GM23338 (cell line): ENCODE results near the gene MAPK9. TPM values are rescaled to one million over a fixed set of nuclear protein-coding genes. Genes with fewer than 3 reads are reported as not detected.

Experiments
- ATAC-seq: fragments of 200-7000 bp; cut with Tn5 transposase; 3 replicates; pipeline ENCODE4 v1.9.1; 2020
- DNase-seq: peaks from one replicate; pipeline ENCODE4 v3.0.0-alpha.2; 2015; ENCODE audit warnings: low spot score
- H2AFZ ChIP-seq: fragments of 200-600 bp; sonication (generic); 2 replicates; pipeline ENCODE4 v1.8.0; 2016; ENCODE audit warnings: antibody characterized with exemption, mild to moderate bottlenecking, moderate library complexity
- H3F3A ChIP-seq: fragments of 200-600 bp; sonication (generic); replicated peaks from 2 replicates; pipeline ENCODE4 v1.8.0; 2017; ENCODE audit warnings: antibody characterized with exemption, mixed run types, low read depth
- H3K27ac ChIP-seq: fragments of 200-600 bp; sonication (generic); 2 replicates; pipeline ENCODE4 v1.6.1; 2016; ENCODE audit warnings: low read depth
- H3K27me3 ChIP-seq: fragments of 200-600 bp; sonication (generic); 2 replicates; pipeline ENCODE4 v1.8.0; 2016; ENCODE audit warnings: mild to moderate bottlenecking, mixed run types, moderate library complexity; ENCODE audit not compliant: insufficient read depth
- H3K36me3 ChIP-seq: fragments of 200-600 bp; sonication (generic); 2 replicates; pipeline ENCODE4 v1.8.0; 2016; ENCODE audit warnings: mild to moderate bottlenecking; ENCODE audit not compliant: insufficient read depth
- H3K4me1 ChIP-seq: fragments of 200-600 bp; sonication (generic); 2 replicates; pipeline ENCODE4 v1.8.0; 2016; ENCODE audit warnings: mild to moderate bottlenecking, moderate library complexity; ENCODE audit not compliant: insufficient read depth
- H3K4me2 ChIP-seq: fragments of 200-600 bp; sonication (generic); 2 replicates; pipeline ENCODE4 v1.7.1; 2017; ENCODE audit warnings: mixed run types
- H3K4me3 ChIP-seq: fragments of 200-600 bp; sonication (generic); 2 replicates; pipeline ENCODE4 v1.6.1; 2016; ENCODE audit warnings: mixed run types
- H3K79me2 ChIP-seq: fragments of 200-600 bp; sonication (generic); replicated peaks from 2 replicates; pipeline ENCODE4 v1.8.0; 2017; ENCODE audit warnings: mild to moderate bottlenecking; ENCODE audit not compliant: insufficient read depth
- H3K9me2 ChIP-seq: fragments of 200-600 bp; sonication (generic); 2 replicates; pipeline ENCODE4 v1.8.0; 2017; ENCODE audit not compliant: insufficient read depth
- H4K20me1 ChIP-seq: fragments of 200-600 bp; sonication (generic); replicated peaks from 2 replicates; pipeline ENCODE4 v1.8.0; 2017; ENCODE audit warnings: mild to moderate bottlenecking; ENCODE audit not compliant: insufficient read depth
- H3K27ac Mint-ChIP-seq: 2 replicates; pipeline ENCODE4 v1.8.0; 2020; ENCODE audit warnings: inconsistent platforms, mild to moderate bottlenecking, moderate library complexity, mixed read lengths
- H3K27me3 Mint-ChIP-seq: 3 replicates; pipeline ENCODE4 v1.8.0; 2022; ENCODE audit warnings: low read depth, mild to moderate bottlenecking, moderate library complexity, mixed read lengths, inconsistent platforms; ENCODE audit not compliant: insufficient read depth, poor library complexity
- H3K36me3 Mint-ChIP-seq: 3 replicates; pipeline ENCODE4 v1.8.0; 2021; ENCODE audit warnings: low read depth, mild to moderate bottlenecking, inconsistent platforms, moderate library complexity, mixed read lengths
- H3K4me1 Mint-ChIP-seq: 3 replicates; pipeline ENCODE4 v1.8.0; 2020; ENCODE audit warnings: mild to moderate bottlenecking, inconsistent platforms, mixed read lengths
- H3K4me3 Mint-ChIP-seq: 3 replicates; pipeline ENCODE4 v1.8.0; 2021; ENCODE audit warnings: moderate library complexity, mild to moderate bottlenecking, inconsistent platforms, mixed read lengths
- H3K9me3 Mint-ChIP-seq: 3 replicates; pipeline ENCODE4 v1.8.0; 2020; ENCODE audit warnings: moderate library complexity, mild to moderate bottlenecking, inconsistent platforms, mixed read lengths
- ETS1 ChIP-seq: IDR thresholded peaks from 2 replicates; pipeline ENCODE4 v1.6.1; 2016; ENCODE audit warnings: antibody characterized with exemption
- EZH2phosphoT487 ChIP-seq: fragments of 200-600 bp; sonication (generic); IDR thresholded peaks from one replicate; pipeline ENCODE4 v1.8.1; 2018; ENCODE audit warnings: antibody characterized with exemption; ENCODE audit not compliant: unreplicated experiment
- JUNB ChIP-seq: IDR thresholded peaks from one replicate; pipeline ENCODE4 v1.6.1; 2016; ENCODE audit warnings: antibody characterized with exemption; ENCODE audit not compliant: unreplicated experiment
- NANOG ChIP-seq: IDR thresholded peaks from 2 replicates; pipeline ENCODE4 v1.6.1; 2016; ENCODE audit warnings: antibody characterized with exemption, borderline replicate concordance
- POLR2AphosphoS5 ChIP-seq: IDR thresholded peaks from 2 replicates; pipeline ENCODE4 v1.6.1; 2016; ENCODE audit warnings: antibody characterized with exemption, low read depth
- STAT1 ChIP-seq: IDR thresholded peaks from one replicate; pipeline ENCODE4 v1.6.1; 2016; ENCODE audit warnings: antibody characterized with exemption; ENCODE audit not compliant: unreplicated experiment
- ZNF114 ChIP-seq: fragments of 250-450 bp; sonication (Bioruptor Pico); IDR thresholded peaks from 2 replicates; pipeline ENCODE4 v1.5.0; 2020; ENCODE audit warnings: mild to moderate bottlenecking, moderate library complexity
- ZNF462 ChIP-seq: fragments of 250-450 bp; sonication (Bioruptor Pico); IDR thresholded peaks from 2 replicates; pipeline ENCODE4 v1.5.0; 2020; ENCODE audit warnings: mild to moderate bottlenecking, moderate library complexity
- polyA plus RNA-seq: library from polyadenylated mRNA; unstranded; fragments of >200 nt; fragmentation: Nextera tagmentation; extraction: Ambion mirVana; gene quantifications from 2 replicates; pipeline ENCODE4 v1.2.1, GENCODE V29; 2016
- total RNA-seq: library from RNA; depleted of rRNA; stranded (reverse); fragments of >200 nt; shearing (Covaris generic); gene quantifications from 2 replicates; pipeline ENCODE4 v1.2.3, GENCODE V29; 2014

MAPK9 gene
- total and polyA plus RNA-seq, 2 experiments from 2014 or later: 16.8 to 37.0 TPM

- H3K79me2 ChIP-seq: no peaks in the 10 kb centered on the region
- H3K4me2 ChIP-seq: no peak overlapping the region
- H3K36me3 ChIP-seq: no peaks in the 10 kb centered on the region
- no peaks in the 10 kb centered on the region for H3K27me3 Mint-ChIP-seq
- no peaks in the 10 kb centered on the region for H3K4me1 Mint-ChIP-seq
- DNase-seq: no peak
- no peak overlapping the region for H3K4me3 ChIP-seq
- H3K27ac Mint-ChIP-seq: no peak overlapping the region
- no peak for ATAC-seq
- H3F3A ChIP-seq: no peaks in the 10 kb centered on the region
- no peaks in the 10 kb centered on the region for H3K27me3 ChIP-seq
- no peaks in the 10 kb centered on the region; the same call in 2 of the 3 replicates for H3K36me3 Mint-ChIP-seq
- no peaks in the 10 kb centered on the region for H3K9me2 ChIP-seq
- TF ChIP-seq EZH2phosphoT487: no peak
- no peak for TF ChIP-seq NANOG
- no peak for TF ChIP-seq ZNF114 (CRISPR knock-in tag)
- TF ChIP-seq STAT1: no peak
- no peak for TF ChIP-seq ETS1
- TF ChIP-seq JUNB: no peak
- TF ChIP-seq ZNF462 (CRISPR knock-in tag): no peak
- no peak for TF ChIP-seq POLR2AphosphoS5
- H3K9me3 Mint-ChIP-seq: peaks cover 9% of the 10 kb centered on the region
- no peak overlapping the region for H3K27ac ChIP-seq
- H3K4me1 ChIP-seq: no peaks in the 10 kb centered on the region
- H3K4me3 Mint-ChIP-seq: no peak overlapping the region
- H2AFZ ChIP-seq: no peak overlapping the region
- H4K20me1 ChIP-seq: no peaks in the 10 kb centered on the region
These were observed 98.0 kb downstream of the MAPK9 start for GRCh38 chr5:180193749-180194375.
